DMS53 treated with DMSO at 0.1 percent for 48 hours (cell line): ENCODE results near the gene TBC1D12.
"Not testable (repeated sequence)": the region's sequence is repeated elsewhere in the genome, so short reads cannot be mapped to it uniquely, and the experiment has no call there.

Experiments used
- DNase-seq: peaks from one replicate; lab custom pipeline; 2025; ENCODE audit not compliant: unreplicated experiment; lab: John Stamatoyannopoulos, UW

Gene TBC1D12

GRCh38 chr10:94533027-94533426, 130.7 kb downstream of the TBC1D12 start:
- DNase-seq, result no peak

- DNase-seq, result not testable (repeated sequence)
Measured at GRCh38 chr10:94542282-94542681, 139.9 kb downstream of the TBC1D12 start.

GRCh38 chr10:94545391-94546048, 143.2 kb downstream of the TBC1D12 start, which contains the start of gene HELLS:
TSS of gene HELLS (plus strand) at chr10:94545788. CDS start at chr10:94545922, 134 bp downstream.
- peak; percentile 86 for DNase-seq

GRCh38 chr10:94546049-94546900, 143.9 kb downstream of the TBC1D12 start:
- DNase-seq, result peak; percentile 55

GRCh38 chr10:94546901-94547185, 144.5 kb downstream of the TBC1D12 start:
- DNase-seq, result no peak

- DNase-seq, result no peak
Measured at GRCh38 chr10:94549221-94549620, 146.9 kb downstream of the TBC1D12 start.

GRCh38 chr10:94567714-94568307, 165.5 kb downstream of the TBC1D12 start:
- not testable (repeated sequence) for DNase-seq

- DNase-seq, result no peak
Measured at GRCh38 chr10:94571081-94571480, 168.7 kb downstream of the TBC1D12 start.

GRCh38 chr10:94571528-94571927, 169.2 kb downstream of the TBC1D12 start:
- no peak for DNase-seq

- no peak for DNase-seq
Measured at GRCh38 chr10:94578790-94579189, 176.4 kb downstream of the TBC1D12 start.

- DNase-seq, result no peak
Measured at GRCh38 chr10:94583124-94583523, 180.8 kb downstream of the TBC1D12 start.
